Transverse colon (tissue), 3 donors: Measurements from ENCODE around the gene RETREG1.

Experiments
- CTCF ChIP-seq, 5 experiments: fragments of 200-600 bp in 3 of 5; fragments of 450-650 bp in 2 of 5; sonication (generic) in 3 of 5; IDR thresholded peaks; 1 replicate in 2 of 5; 2 replicates in 3 of 5; pipeline ENCODE4 v1.5.1; 2016 to 2017; ENCODE audit warnings: antibody characterized with exemption in 5 of 5, inconsistent platforms in 3 of 5, mild to moderate bottlenecking in 2 of 5, moderate library complexity in 1 of 5
- POLR2A ChIP-seq: fragments of 450-650 bp; IDR thresholded peaks from one replicate; pipeline ENCODE4 v1.6.1; 2016; ENCODE audit warnings: antibody characterized with exemption, mild to moderate bottlenecking, moderate library complexity

- no peak for TF ChIP-seq POLR2A
- no peak for TF ChIP-seq CTCF (IDR thresholded peaks at IDR 0.05)
These were observed 23.8 kb downstream of the RETREG1 start for GRCh38 chr5:16593013-16593412.
